K562 (cell line): Measurements from ENCODE around the gene ANKRD49. TPM values are rescaled to one million over a fixed set of nuclear protein-coding genes. Genes with fewer than 3 reads are reported as not detected.

Experiments
- ATAC-seq: fragments of 200-7000 bp; cut with Tn5 transposase; 3 replicates; pipeline ENCODE4 v1.9.1; 2020; ENCODE audit warnings: moderate library complexity
- BruUV-seq: library from RNA; stranded (reverse); fragments of 400-500 nt; replicated peaks from 2 replicates; lab custom pipeline; 2021; lab: Mats Ljungman, UMichigan
- CTCF ChIA-PET: fragments of 300-600 bp; formaldehyde crosslinking; extraction: SDS; loops from one replicate; lab custom pipeline; 2021; ENCODE audit warnings: low intra/inter-chr PET ratio; lab: Yijun Ruan, JAX
- POLR2A ChIA-PET: fragments of 300-600, 350-650 bp; sonication (Branson Sonifier 250); formaldehyde crosslinking; extraction: SDS; loops from one replicate; lab custom pipeline; 2021; ENCODE audit warnings: antibody characterized with exemption, inconsistent platforms; lab: Yijun Ruan, JAX
- DNase-seq, 4 experiments: peaks; one replicate each; pipeline versions ENCODE4 v3.0.0 to v3.0.0-alpha.2; 2011 to 2018; ENCODE audit warnings: low spot score in 3 of 4, mixed read lengths in 3 of 4; ENCODE audit errors: extremely low read depth in 1 of 4
- FAIRE-seq: peaks from 2 replicates; lab custom pipeline; 2011; peaks lifted over from hg19 to GRCh38; lab: Jason Lieb, UNC
- H2AFZ ChIP-seq: 2 replicates; pipeline ENCODE4 v1.6.0; 2011; ENCODE audit warnings: low read depth, low read length, control low read depth, inconsistent platforms
- H3K27ac ChIP-seq: fragments of 200-600 bp; 3 replicates; pipeline ENCODE4 v1.8.0; 2011; ENCODE audit warnings: low read depth, mild to moderate bottlenecking, control low read depth, inconsistent platforms, low read length, moderate library complexity, mixed read lengths; ENCODE audit errors: extremely low read depth
- H3K27me3 ChIP-seq, 2 experiments: fragments of 300-600 bp in 1 of 2; 2 replicates in 1 of 2; 3 replicates in 1 of 2; pipeline versions ENCODE4 v1.6.0 to v1.8.0; 2011; ENCODE audit warnings: inconsistent platforms in 2 of 2, low read length in 2 of 2, mild to moderate bottlenecking in 1 of 2, mixed read lengths in 1 of 2, moderate library complexity in 1 of 2; ENCODE audit not compliant: control insufficient read depth in 2 of 2, insufficient read depth in 2 of 2
- H3K36me3 ChIP-seq: fragments of 300-600 bp; 3 replicates; pipeline ENCODE4 v1.8.0; 2011; ENCODE audit warnings: mild to moderate bottlenecking, low read length, inconsistent platforms; ENCODE audit not compliant: control insufficient read depth, insufficient read depth
- H3K4me1 ChIP-seq, 2 experiments: fragments of 200-600 bp in 1 of 2; replicated peaks in 1 of 2; 2 replicates in 1 of 2; 3 replicates in 1 of 2; pipeline versions ENCODE4 v1.5.1 to v1.8.0; 2011; ENCODE audit warnings: inconsistent platforms in 2 of 2, low read length in 2 of 2, mild to moderate bottlenecking in 1 of 2, mixed read lengths in 1 of 2, moderate library complexity in 1 of 2; ENCODE audit not compliant: control insufficient read depth in 2 of 2, insufficient read depth in 2 of 2
- H3K4me2 ChIP-seq: 2 replicates; pipeline ENCODE4 v1.6.1; 2011; ENCODE audit warnings: low read length, control low read depth, inconsistent platforms, mixed read lengths; ENCODE audit not compliant: insufficient read depth
- H3K4me3 ChIP-seq: fragments of 200-600 bp; sonication (generic), shearing (Covaris generic); 2 replicates; pipeline ENCODE4 v1.5.1; 2016; ENCODE audit warnings: control low read depth, inconsistent platforms
- H3K79me2 ChIP-seq: fragments of 200-600 bp; 3 replicates; pipeline ENCODE4 v1.8.0; 2011; ENCODE audit warnings: low read length, inconsistent platforms; ENCODE audit not compliant: control insufficient read depth, insufficient read depth
- H3K9ac ChIP-seq, 2 experiments: 2 replicates each; pipeline versions ENCODE4 v1.6.0 to v1.6.1; 2011; ENCODE audit warnings: low read depth in 2 of 2, low read length in 2 of 2, control low read depth in 1 of 2, inconsistent platforms in 1 of 2, mild to moderate bottlenecking in 1 of 2, mixed read lengths in 1 of 2; ENCODE audit not compliant: insufficient read depth in 1 of 2
- H3K9me1 ChIP-seq: one replicate; pipeline ENCODE4 v1.6.0; 2011; ENCODE audit warnings: inconsistent platforms, mild to moderate bottlenecking, low read length, moderate library complexity; ENCODE audit not compliant: control insufficient read depth, insufficient read depth
- H3K9me3 ChIP-seq: replicated peaks from 2 replicates; pipeline ENCODE4 v1.5.1; 2011; ENCODE audit warnings: low read depth, low read length, inconsistent platforms; ENCODE audit not compliant: control insufficient read depth, insufficient read depth
- H4K20me1 ChIP-seq: replicated peaks from 2 replicates; pipeline ENCODE4 v1.6.1; 2011; ENCODE audit warnings: low read length, inconsistent platforms, mixed read lengths; ENCODE audit not compliant: control insufficient read depth, insufficient read depth
- CC2D1A ChIP-seq: fragments of 450-650 bp; IDR thresholded peaks from 2 replicates; pipeline ENCODE4 v1.6.1; 2017; ENCODE audit warnings: mild to moderate bottlenecking
- CTCFL ChIP-seq: IDR thresholded peaks from 2 replicates; pipeline ENCODE4 v1.6.1; 2011; ENCODE audit warnings: borderline replicate concordance, low read depth, mild to moderate bottlenecking, moderate library complexity, low read length; ENCODE audit not compliant: insufficient read depth, poor library complexity, severe bottlenecking
- DDX20 ChIP-seq: fragments of 450-650 bp; IDR thresholded peaks from 2 replicates; pipeline ENCODE4 v1.6.1; 2016; ENCODE audit warnings: missing genetic modification characterization, low read depth, mild to moderate bottlenecking, missing compliant biosample characterization, moderate library complexity
- HDGF ChIP-seq: fragments of 450-650 bp; IDR thresholded peaks from 2 replicates; pipeline ENCODE4 v1.6.1; 2016
- HNRNPUL1 ChIP-seq: fragments of 200-400 bp; formaldehyde crosslinking; IDR thresholded peaks from 2 replicates; pipeline ENCODE4 v1.6.1; 2017; ENCODE audit warnings: low read length
- MAFG ChIP-seq: fragments of 450-650 bp; conservative IDR thresholded peaks from 2 replicates; pipeline ENCODE4 v1.6.1; 2016; ENCODE audit warnings: missing genetic modification characterization, missing compliant biosample characterization
- MEIS2 ChIP-seq: fragments of 450-650 bp; IDR thresholded peaks from 2 replicates; pipeline ENCODE4 v1.6.1; 2014; ENCODE audit warnings: mild to moderate bottlenecking; ENCODE audit not compliant: partially characterized antibody
- NR2C1 ChIP-seq, 2 experiments: fragments of 450-650 bp; IDR thresholded peaks; 2 replicates each; pipeline ENCODE4 v1.6.1; 2017; ENCODE audit warnings: mild to moderate bottlenecking in 2 of 2, antibody characterized with exemption in 1 of 2, inconsistent platforms in 1 of 2, missing compliant biosample characterization in 1 of 2, missing genetic modification characterization in 1 of 2
- STAG1 ChIP-seq: sonication (generic); formaldehyde crosslinking; IDR thresholded peaks from 2 replicates; pipeline ENCODE4 v1.5.0; 2020; ENCODE audit warnings: missing genetic modification reagents, borderline replicate concordance
- TBL1XR1 ChIP-seq, 2 experiments: IDR thresholded peaks; 2 replicates each; pipeline ENCODE4 v1.6.1; 2012; ENCODE audit warnings: improper control_type of control experiment in 2 of 2, low read length in 2 of 2, mild to moderate bottlenecking in 1 of 2
- ZNF134 ChIP-seq: fragments of 250-450 bp; sonication (Bioruptor Pico); conservative IDR thresholded peaks from 2 replicates; pipeline ENCODE4 v1.4.0; 2020
- ZNF41 ChIP-seq: fragments of 250-450 bp; sonication (Bioruptor Pico); conservative IDR thresholded peaks from 2 replicates; pipeline ENCODE4 v1.4.0; 2020; ENCODE audit warnings: mild to moderate bottlenecking
- ZNF561 ChIP-seq: fragments of 450-650 bp; formaldehyde crosslinking; conservative IDR thresholded peaks from 2 replicates; pipeline ENCODE4 v1.4.0; 2020; ENCODE audit warnings: mild to moderate bottlenecking, moderate library complexity
- ZNF79 ChIP-seq: fragments of 250-450 bp; sonication (Bioruptor Pico); IDR thresholded peaks from 2 replicates; pipeline ENCODE4 v1.4.0; 2020; ENCODE audit warnings: low read depth, mild to moderate bottlenecking, moderate library complexity
- WGBS: fragments of 100-300 bp; shearing (Covaris generic); methylation state at CpG from one replicate; pipeline ENCODE4 v1.1.6; 2016; ENCODE audit warnings: low coverage, mixed read lengths; ENCODE audit not compliant: insufficient coverage; ENCODE audit errors: missing lambda C conversion rate; 5-methylcytosine and 5-hydroxymethylcytosine counted together
- in situ Hi-C: fragments of 300-500 bp; cut with MboI; formaldehyde crosslinking; loops from 4 replicates; pipeline ENCODE4 v1.15.0; 2018; ENCODE audit warnings: inconsistent platforms, mixed read lengths
- intact Hi-C: fragments of 100-400 bp; cut with micrococcal nuclease; formaldehyde crosslinking; loops from 2 replicates; pipeline ENCODE4 v1.14.2; 2022
- polyA plus RNA-seq, 8 experiments: library from polyadenylated mRNA; depleted of rRNA in 4 of 8; stranded (reverse) in 5 of 8; unstranded in 3 of 8; fragments of >200 nt; fragmentation: Nextera tagmentation in 2 of 8; fragmentation: Illumina TruSeq in 1 of 8; extraction: Ambion mirVana in 2 of 8; extraction: Trizol in 1 of 8; gene quantifications; 2 replicates each; pipeline versions ENCODE4 v1.2.1 to v1.2.3, GENCODE V29; 2011 to 2014; ENCODE audit warnings: inconsistent platforms in 1 of 8, missing spikeins in 1 of 8
- total RNA-seq, 7 experiments: library from RNA; depleted of rRNA in 6 of 7; stranded (reverse); fragments of >200 nt in 6 of 7; fragmentation: Illumina TruSeq in 2 of 7; extraction: Trizol in 2 of 7; gene quantifications; 2 replicates each; pipeline versions ENCODE4 v1.2.1 to v1.2.3, GENCODE V29; 2011 to 2021; ENCODE audit warnings: low replicate concordance in 1 of 7
- TF ChIP-seq, protein P1 (sequence below): IDR thresholded peaks from 2 replicates; pipeline ENCODE4 v1.6.1; 2012; ENCODE audit warnings: low read depth, low read length, improper control_type of control experiment, borderline replicate concordance

Gene ANKRD49
- total and polyA plus RNA-seq, 9 of the 15 experiments (the other 6 are each of a cell fraction or from before 2014, with no cell fraction given): 13.4 to 43.5 (median 30.6) TPM

- Histone ChIP-seq H3K9me1 (no peaks in the 10 kb centered on the region), H3K79me2 (no peaks in the 10 kb centered on the region), H3K27me3 (peaks cover 2 to 4% of the 10 kb centered on the region in 2 experiments; a peak in 2 of 5 replicates), H3K4me3 (peak within 1 kb of the TSS; percentile 37), H3K9me3 (no peaks in the 10 kb centered on the region), H3K4me2 (peak within 1 kb of the TSS; percentile 63), H3K36me3 (no peaks in the 10 kb centered on the region), H2AFZ (peak within 1 kb of the TSS; percentile 16; the same call in 1 of the 2 replicates), H3K9ac (peak within 1 kb of the TSS in 1 of 2 experiments; percentile 23; a peak in 1 of 4 replicates), H4K20me1 (no peaks in the 10 kb centered on the region), H3K27ac (no peak within 1 kb of the TSS), H3K4me1 (peaks cover 0 to 7% of the 10 kb centered on the region in 2 experiments; a peak in 2 of 5 replicates)
- intact Hi-C loops (no loop called here), in situ Hi-C loops (no loop called here)
- no TSS peak for BruUV-seq
- peak; percentile 85 for ATAC-seq
- WGBS: 35% methylated on average over 51 of the region's 53 CpGs
- DNase-seq: peak; percentile 13 to 44 (median 16)
- ChIA-PET CTCF (no interaction called here), POLR2A (interaction anchor here (0.9 kb wide), 1 partner anchor 18 kb away, joined by 4 read pairs; no protein-coding TSS in a partner anchor)
- FAIRE-seq: no peak
- no peak for TF ChIP-seq DDX20
- no peak for TF ChIP-seq STAG1 (CRISPR knock-in tag)
- TF ChIP-seq HDGF: no peak
- TF ChIP-seq CC2D1A: no peak
- TF ChIP-seq HNRNPUL1: no peak
- no peak for TF ChIP-seq MEIS2
- no peak for TF ChIP-seq TBL1XR1 (IDR thresholded peaks at IDR 0.05; ENCODE audit: low read length in 2 of 2)
- TF ChIP-seq CTCFL: no peak
- TF ChIP-seq, protein P1, sequence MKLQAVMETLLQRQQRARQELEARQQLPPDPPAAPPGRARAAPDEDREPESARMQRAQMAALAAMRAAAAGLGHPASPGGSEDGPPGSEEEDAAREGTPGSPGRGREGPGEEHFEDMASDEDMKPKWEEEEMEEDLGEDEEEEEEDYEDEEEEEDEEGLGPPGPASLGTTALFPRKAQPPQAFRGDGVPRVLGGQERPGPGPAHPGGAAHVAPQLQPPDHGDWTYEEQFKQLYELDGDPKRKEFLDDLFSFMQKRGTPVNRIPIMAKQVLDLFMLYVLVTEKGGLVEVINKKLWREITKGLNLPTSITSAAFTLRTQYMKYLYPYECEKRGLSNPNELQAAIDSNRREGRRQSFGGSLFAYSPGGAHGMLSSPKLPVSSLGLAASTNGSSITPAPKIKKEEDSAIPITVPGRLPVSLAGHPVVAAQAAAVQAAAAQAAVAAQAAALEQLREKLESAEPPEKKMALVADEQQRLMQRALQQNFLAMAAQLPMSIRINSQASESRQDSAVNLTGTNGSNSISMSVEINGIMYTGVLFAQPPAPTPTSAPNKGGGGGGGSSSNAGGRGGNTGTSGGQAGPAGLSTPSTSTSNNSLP: no peak
- TF ChIP-seq ZNF561: no peak
- TF ChIP-seq ZNF79 (CRISPR knock-in tag): no peak
- TF ChIP-seq MAFG: no peak
- no peak for TF ChIP-seq ZNF41
- TF ChIP-seq ZNF134 (CRISPR knock-in tag): no peak
- no peak for TF ChIP-seq NR2C1 (IDR thresholded peaks at IDR 0.05)
- no peak for TF ChIP-seq NR2C1 (tag; IDR thresholded peaks at IDR 0.05)
Observed at GRCh38 chr11:94511932-94512781, 18.4 kb downstream of the ANKRD49 start, which contains the start of gene C11orf97. C11orf97 (plus strand) TSS chr11:94512461; CDS start chr11:94512529, 68 bp downstream.
